UCSD-AML1 (cell line): ENCODE results near the gene MYLK4.

Experiments
- DNase-seq: peaks from one replicate; lab custom pipeline; 2025; ENCODE audit not compliant: unreplicated experiment; lab: John Stamatoyannopoulos, UW

MYLK4 gene

DNA sequence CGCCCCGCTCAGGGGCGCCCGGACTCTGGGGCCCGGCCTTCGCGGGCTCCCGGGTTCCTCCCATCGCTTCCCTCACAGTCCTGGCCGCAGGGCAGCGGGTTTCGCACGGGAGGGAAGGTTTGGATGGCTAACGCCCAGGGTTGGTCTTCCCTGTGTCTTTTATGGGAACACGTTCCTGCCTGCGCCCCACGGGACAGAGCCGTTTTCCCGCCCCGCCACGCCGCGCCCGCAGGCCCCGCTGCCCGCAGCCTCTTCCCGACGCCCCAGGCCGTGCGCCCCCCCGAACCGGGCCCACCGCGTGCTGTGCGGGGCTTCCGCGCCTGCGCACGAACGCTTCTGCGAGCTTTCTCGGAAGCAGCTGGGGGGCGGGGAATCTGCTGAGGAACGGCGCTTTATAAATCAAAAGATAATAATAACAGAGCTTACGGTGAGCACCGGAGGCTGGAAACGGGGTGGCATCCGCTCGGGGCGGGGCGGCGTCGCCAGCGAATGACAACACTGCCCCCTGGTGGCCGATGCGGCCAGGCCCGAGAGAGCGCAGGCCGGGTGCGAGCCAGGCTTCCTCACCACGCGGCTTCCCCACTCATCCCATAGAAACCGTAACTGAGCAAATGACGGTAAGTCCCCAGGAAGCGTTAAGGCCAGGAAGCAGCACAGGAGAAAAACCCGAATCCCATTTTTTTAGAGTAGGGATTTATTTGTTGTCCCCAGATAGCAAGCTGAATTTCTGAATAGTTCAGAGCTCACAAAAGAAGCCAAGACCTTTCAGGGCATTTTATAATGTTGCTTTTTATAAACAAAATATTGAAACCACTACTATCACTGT lies 116.4 kb downstream of the MYLK4 start:
- DNase-seq: peak; percentile 83

DNA sequence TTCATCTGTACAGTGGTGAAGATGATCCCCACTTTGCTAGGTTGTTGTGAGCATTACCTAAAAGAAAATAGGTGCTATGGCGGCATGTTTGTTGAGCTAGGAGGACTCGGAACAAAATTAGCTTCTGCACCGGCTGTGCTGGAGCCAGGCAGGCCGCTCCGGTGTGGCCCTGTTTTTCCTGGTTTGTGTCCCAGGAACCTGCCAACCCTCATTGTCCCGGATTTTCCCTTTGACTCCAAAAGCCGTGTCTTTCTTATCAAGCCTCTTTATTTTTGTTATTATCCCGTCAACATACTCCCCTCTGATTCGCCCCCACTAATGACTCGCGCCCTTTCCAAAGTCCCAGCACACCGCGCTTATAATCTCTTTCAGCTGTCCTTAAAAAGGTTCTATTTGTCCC lies 117.0 kb downstream of the MYLK4 start:
- no peak for DNase-seq

DNA sequence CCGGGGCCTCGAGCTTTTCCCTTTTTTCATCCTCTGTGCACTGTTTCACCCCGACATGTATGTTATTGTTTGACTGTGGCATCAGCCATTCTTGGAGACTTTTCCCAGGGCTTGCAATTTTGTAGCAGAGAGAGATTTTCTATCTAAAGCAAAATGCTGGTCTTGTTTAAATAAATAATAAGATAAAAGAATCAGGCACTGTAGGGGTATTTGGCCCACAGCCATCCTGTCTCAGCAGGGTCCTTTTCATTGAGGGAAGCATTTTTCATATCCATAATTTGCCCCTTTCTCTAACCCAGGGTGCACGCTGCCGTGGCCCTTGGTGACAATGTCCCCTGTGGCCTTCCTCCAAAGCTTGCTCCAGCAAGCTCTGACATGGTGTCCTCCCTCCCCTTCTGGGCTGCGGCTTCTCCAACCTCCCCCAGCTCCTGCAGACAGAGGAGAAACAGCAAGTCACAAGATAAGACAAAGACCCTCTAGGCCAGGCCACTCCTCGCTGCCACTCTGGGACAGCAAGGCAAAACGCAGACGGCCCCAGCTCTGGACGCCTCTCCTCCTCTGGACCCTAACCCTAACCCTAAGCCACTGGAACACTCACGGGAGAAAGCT lies 117.6 kb downstream of the MYLK4 start:
- DNase-seq: no peak

DNA sequence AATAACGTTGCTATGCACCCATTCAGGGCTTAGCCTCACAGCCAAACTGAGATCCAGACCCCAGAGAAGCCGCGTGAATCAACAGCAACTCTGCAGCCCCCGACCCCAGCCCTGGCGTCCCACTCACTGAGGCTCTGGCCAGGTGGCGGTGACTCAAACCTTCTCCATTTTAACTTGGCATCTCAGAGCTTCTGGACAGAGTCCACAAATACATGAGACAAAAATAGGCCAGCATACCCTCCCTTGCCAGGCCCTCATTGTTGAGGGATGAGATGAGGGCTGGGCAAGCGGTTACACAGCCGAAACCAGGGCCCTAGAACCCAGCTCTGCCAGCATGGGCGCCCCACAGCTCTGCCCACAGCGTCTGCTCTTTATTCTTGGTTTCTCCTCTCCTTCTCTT lies 118.4 kb downstream of the MYLK4 start:
- DNase-seq: no peak

DNA sequence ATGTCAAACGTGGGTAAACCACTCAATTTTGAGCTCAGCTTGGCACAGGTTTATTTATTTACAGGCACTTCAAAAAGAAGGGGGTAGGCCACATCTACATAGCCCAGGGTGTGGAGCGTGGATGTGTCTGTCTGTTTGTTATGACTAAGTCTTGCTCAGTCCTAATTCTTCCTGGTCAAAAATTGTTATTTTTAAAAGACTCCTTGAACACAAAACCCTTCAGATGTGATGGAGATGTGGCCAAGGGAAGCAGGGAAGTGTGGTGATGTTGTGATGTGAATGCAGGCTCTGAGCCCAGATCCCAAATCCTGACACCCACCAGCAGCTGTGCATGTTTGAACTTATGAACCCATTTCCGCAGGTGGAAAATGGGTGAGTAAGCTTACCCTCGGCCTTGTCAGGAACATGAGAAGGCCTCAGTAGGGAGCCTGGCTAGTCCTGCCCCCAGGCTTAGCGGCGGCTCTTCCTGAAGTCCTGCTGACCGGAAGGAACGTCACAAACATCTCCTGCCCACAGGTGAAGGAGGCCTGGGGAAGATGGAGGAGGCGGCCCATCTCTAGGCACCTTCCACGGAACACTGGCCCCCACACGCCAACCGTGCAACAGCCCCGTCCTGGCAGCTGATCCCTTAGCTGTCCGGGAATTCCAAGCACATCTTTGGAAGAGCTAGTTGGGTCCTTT lies 119.7 kb downstream of the MYLK4 start:
- DNase-seq: no peak

DNA sequence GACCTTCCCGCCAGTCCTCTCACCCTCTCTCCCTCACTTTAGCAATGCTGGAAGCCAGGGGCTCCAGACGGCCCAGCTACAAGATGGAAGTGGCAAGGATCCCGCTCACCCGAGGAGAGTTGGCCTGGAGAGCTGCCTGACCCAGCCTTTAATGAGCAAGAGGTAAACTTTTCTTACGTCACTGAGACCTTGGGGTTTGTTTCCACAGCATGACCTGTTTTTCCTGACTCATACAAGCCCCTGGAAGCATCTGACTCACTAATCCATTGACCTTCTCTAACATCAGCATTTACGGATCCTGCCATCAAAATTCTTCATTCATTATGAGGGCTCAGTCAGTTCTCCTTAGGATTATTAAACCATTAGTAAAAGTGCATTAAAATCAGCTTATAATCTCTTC lies 120.4 kb downstream of the MYLK4 start:
- DNase-seq: no peak

DNA sequence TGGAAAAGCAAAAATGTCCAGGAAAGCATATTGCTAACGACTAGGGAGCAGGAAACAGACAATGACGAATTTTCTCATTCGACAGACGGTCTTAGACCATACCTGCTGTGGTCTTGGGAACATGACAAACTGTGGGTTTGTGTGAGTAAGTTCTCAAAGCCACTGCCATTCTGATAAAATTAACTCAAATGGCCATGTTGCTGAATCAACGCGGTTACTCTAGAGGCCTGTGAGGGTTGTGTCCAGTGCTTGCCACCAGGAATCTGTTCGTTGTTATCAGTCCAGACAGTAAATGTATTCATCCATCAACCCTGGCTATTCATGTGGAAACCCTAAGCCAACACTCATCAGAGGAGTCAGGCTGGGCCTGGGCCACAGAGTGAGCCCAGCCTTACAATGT lies 124.3 kb downstream of the MYLK4 start:
- DNase-seq: no peak

DNA sequence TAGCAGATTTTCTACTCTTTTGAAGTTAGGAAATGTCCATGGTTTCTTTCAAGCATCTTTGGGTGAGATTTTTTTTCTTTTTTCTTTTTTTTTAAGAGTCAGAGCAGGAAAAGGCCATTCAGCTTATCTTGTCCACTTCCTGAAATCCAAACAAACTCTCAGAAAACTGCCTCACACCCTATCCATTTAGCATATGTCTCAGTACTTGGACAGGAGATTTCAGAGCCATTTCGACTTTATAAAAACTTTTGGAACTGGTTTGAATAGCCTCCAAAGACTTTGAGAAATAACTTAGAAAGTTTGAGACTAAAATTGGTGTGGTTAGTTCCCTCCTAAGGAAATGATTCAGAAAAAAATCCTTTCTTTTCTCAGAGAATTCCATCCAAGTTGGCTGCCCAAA lies 125.1 kb downstream of the MYLK4 start:
- DNase-seq: no peak

DNA sequence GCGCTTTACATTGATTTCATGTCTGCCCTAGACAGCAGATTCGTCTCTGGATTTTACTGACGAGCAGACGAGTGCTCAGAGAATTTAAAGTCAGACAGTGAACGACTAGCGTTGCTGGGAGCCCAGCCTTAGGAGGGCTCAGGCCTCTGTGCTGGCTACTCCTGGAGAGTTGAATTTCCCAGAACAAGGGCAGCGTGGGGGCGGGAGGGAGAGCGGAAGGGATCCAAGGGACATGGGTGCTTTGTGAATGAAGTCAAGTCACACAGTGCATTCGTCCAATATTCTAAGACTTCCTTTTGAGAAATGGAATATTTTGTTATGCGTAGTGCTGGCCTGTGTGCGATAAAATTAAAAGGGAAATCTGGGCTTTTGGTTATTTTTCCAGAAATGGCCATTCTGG lies 126.5 kb downstream of the MYLK4 start:
- no peak for DNase-seq

DNA sequence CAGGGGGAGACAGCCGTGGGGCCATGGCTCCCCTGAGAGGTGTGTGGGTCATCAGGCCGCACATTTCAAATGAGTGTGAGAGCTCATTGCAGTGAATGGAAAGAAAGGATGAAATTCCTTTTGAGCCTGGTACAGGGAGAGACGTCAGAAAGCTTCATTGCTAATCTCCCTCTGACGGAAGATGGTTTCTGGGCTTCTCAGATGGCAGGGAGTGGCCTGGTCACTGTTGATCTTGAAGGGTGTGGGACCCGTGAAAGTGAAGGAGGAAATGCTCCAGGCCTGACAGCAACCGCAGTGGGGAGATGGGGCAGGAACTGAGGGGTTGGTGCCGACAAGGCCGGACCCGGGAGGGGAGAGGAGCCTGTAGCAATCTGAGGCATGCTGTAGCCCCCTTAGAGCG lies 127.4 kb downstream of the MYLK4 start:
- no peak for DNase-seq

DNA sequence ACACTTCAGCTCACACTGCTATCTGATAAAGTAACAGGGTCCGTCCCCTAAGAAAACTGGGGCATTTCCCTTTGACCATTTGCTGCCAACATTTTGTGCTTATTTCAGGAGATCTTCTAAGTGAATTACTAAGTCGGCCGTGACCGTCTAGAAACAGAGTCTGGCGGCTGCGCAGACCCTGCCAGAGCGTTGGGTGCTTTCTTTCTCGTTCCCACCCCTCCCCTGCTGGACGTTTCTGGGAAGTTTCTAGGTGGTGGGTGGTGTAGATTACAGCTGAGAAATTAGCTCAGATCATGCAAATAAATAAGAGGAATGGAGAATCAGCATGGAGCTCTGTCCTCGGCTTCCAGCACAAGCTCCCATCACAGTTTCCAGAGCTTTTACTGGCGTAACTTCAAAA lies 128.1 kb downstream of the MYLK4 start:
- DNase-seq: no peak

DNA sequence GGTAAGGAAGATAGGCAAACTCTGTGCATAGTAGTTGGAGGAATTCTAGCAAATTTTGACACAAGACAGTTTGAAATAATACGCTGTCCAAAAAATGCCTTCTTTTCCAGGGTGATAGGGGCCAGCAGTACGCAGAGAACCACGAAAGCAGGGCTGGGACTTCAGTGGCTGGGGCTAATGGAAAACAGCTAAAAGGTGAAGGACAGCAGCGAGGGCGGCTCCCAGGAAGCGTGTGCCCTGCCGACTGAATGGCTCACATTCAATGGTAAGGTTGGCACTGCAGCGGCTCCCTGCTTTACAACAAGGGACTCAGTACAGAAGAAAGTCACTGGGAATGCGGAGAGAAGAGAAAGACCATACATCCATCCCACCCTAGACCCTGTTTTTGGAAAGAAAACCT lies 131.1 kb downstream of the MYLK4 start:
- DNase-seq: no peak

DNA sequence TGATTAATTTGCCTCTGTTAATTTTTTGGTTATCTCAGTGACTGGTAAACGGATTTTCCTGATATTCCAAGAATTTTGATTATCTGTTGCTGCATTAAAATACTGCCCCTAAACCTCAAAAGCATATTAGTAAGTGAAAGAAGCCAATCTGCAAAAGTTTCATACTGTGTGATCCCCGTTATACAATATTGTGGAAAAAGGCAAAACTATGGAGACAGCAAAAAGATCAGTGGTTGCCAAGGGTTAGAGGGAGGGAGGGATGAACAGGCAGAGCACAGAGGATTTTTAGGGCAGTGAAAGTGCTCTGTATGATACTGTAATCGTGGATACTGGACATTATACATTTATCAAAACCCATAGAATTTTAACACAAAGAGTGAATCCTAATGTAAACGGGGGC lies 133.0 kb downstream of the MYLK4 start:
- DNase-seq: no peak

DNA sequence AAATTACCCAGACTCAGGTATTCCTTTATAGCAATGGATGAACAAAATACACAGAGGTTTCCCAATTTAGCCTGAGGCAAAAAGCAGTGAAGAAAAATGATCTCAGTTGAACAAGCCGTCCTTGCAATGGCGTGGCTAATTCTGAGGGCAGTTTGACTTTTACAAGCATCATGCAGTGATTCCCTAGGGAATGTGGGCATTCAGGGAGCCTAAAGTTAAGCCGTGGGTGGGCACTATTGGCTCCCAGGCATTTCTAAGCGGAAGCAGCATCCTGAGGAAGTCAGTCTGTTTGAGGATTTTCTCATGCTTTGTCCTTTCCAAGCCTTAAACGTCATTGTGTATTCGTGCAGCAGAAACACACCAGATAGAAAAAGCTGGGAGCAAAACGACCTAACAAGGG lies 133.9 kb downstream of the MYLK4 start:
- no peak for DNase-seq

DNA sequence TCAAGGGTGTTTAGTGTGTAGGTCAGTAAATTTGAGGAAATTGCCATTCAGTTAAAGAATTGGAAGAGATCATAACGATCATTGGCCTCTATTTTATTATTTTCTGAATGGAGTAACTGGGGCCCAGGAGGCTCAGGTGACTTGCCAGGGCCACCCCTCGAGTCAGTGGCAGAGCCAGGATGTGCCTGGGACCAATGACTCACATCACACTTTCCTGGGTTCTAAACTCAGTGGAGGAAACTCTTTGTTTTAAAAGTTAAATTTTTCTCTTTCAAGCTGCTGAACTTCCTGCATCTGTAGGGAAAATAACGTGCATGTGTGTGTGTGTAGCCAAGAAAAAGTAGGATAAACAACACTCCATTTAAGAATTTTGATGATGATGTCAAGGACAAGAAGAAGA lies 135.5 kb downstream of the MYLK4 start:
- no peak for DNase-seq

DNA sequence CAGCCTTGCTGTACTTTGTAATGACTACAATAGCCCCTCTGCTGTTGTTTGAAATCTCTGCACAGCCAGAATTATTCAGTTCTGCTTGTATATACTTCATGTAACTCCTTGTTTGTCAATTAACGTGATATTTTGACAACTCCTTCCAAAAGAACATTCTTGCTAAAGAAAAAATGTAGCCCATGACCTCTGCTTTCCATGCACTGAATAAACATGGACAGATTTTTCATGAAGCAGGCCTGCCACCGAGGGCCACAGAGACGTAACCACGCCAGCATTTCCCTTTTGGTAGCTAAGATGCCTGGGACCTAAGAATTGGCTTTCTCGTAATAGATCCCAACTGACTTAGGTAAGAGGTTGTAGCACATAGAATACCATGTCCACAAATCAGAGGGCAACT lies 135.9 kb downstream of the MYLK4 start:
- DNase-seq: no peak

DNA sequence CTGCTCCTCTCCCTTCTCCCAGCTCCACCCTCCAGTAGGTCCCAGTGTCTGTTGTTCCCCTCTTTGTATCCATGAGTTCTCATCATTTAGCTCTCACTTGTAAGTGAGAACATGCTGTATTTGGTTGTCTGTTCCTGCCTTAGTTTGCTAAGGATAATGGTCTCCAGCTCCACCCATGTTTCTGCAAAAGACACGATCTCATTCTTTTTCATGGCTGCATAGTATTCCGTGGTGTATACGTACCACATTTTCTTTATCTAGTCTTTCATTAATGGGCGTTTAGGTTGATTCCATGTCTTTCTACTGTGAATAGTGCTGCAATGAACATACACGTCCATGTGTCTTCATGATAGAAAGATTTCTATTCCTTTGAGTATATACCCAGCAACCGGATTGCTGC lies 136.6 kb downstream of the MYLK4 start:
- DNase-seq: no peak
